Trophoblast cell (in vitro differentiated cells and primary cell): ENCODE data around the gene ZNF677.
"Not testable (repeated sequence)": the region's sequence is repeated elsewhere in the genome, so short reads cannot be mapped to it uniquely, and the experiment has no call there.

Experiments
- DNase-seq, 2 donors: peaks; one replicate each; pipeline ENCODE4 v3.0.0-alpha.2; 2016
- H2AFZ ChIP-seq: 2 replicates; pipeline ENCODE4 v1.6.1; 2013; ENCODE audit warnings: low read length, moderate library complexity, mild to moderate bottlenecking; ENCODE audit not compliant: insufficient read depth, poor library complexity
- H2AK5ac ChIP-seq: 2 replicates; pipeline ENCODE4 v1.6.1; 2013; ENCODE audit warnings: mild to moderate bottlenecking, low read length
- H2BK120ac ChIP-seq: 2 replicates; pipeline ENCODE4 v1.6.1; 2013; ENCODE audit warnings: low read length, mild to moderate bottlenecking, moderate library complexity; ENCODE audit not compliant: insufficient read depth, poor library complexity
- H2BK12ac ChIP-seq: 2 replicates; pipeline ENCODE4 v1.6.1; 2013; ENCODE audit warnings: mild to moderate bottlenecking, low read length, moderate library complexity
- H2BK5ac ChIP-seq: 2 replicates; pipeline ENCODE4 v1.6.1; 2013; ENCODE audit warnings: low read length, low read depth, moderate library complexity, mild to moderate bottlenecking; ENCODE audit not compliant: poor library complexity
- H3K14ac ChIP-seq: 2 replicates; pipeline ENCODE4 v1.6.1; 2013; ENCODE audit warnings: mild to moderate bottlenecking, low read length
- H3K18ac ChIP-seq: 2 replicates; pipeline ENCODE4 v1.6.1; 2013; ENCODE audit warnings: mild to moderate bottlenecking, low read length
- H3K23ac ChIP-seq: 2 replicates; pipeline ENCODE4 v1.6.1; 2013; ENCODE audit warnings: low read length
- H3K27ac ChIP-seq: 2 replicates; pipeline ENCODE4 v1.5.1; 2013; ENCODE audit warnings: low read depth, mild to moderate bottlenecking, inconsistent platforms, low read length, moderate library complexity
- H3K27me3 ChIP-seq: 2 replicates; pipeline ENCODE4 v1.6.1; 2013; ENCODE audit warnings: inconsistent platforms, mild to moderate bottlenecking, low read length, moderate library complexity; ENCODE audit not compliant: insufficient read depth
- H3K36me3 ChIP-seq, 2 experiments: 1 replicate in 1 of 2; 2 replicates in 1 of 2; pipeline ENCODE4 v1.6.1; 2013; ENCODE audit warnings: low read length in 2 of 2, mild to moderate bottlenecking in 2 of 2, moderate library complexity in 1 of 2; ENCODE audit not compliant: insufficient read depth in 2 of 2, control insufficient read depth in 1 of 2
- H3K4ac ChIP-seq: 2 replicates; pipeline ENCODE4 v1.6.1; 2013; ENCODE audit warnings: low read depth, mild to moderate bottlenecking, low read length, moderate library complexity
- H3K4me1 ChIP-seq, 2 experiments: 1 replicate in 1 of 2; 2 replicates in 1 of 2; pipeline ENCODE4 v1.6.1; 2013; ENCODE audit warnings: low read length in 2 of 2, mild to moderate bottlenecking in 2 of 2, moderate library complexity in 1 of 2; ENCODE audit not compliant: insufficient read depth in 2 of 2, control insufficient read depth in 1 of 2
- H3K4me2 ChIP-seq: 2 replicates; pipeline ENCODE4 v1.6.1; 2013; ENCODE audit warnings: inconsistent platforms, mild to moderate bottlenecking, low read length, moderate library complexity
- H3K4me3 ChIP-seq: 2 replicates; pipeline ENCODE4 v1.5.1; 2013; ENCODE audit warnings: mild to moderate bottlenecking, low read depth, low read length, inconsistent platforms
- H3K79me1 ChIP-seq: one replicate; pipeline ENCODE4 v1.6.1; 2013; ENCODE audit warnings: low read length
- H3K79me2 ChIP-seq: 2 replicates; pipeline ENCODE4 v1.6.1; 2013; ENCODE audit warnings: low read length, mild to moderate bottlenecking; ENCODE audit not compliant: control insufficient read depth, insufficient read depth, poor library complexity
- H3K9ac ChIP-seq: 2 replicates; pipeline ENCODE4 v1.6.1; 2013; ENCODE audit warnings: mild to moderate bottlenecking, low read length
- H3K9me3 ChIP-seq: 2 replicates; pipeline ENCODE4 v1.6.1; 2013; ENCODE audit warnings: low read depth, mild to moderate bottlenecking, control low read depth, inconsistent platforms, low read length; ENCODE audit not compliant: insufficient read depth
- H4K12ac ChIP-seq: 2 replicates; pipeline ENCODE4 v1.6.1; 2013; ENCODE audit warnings: low read depth, mild to moderate bottlenecking, low read length, moderate library complexity
- H4K8ac ChIP-seq: 2 replicates; pipeline ENCODE4 v1.6.1; 2013; ENCODE audit warnings: low read depth, mild to moderate bottlenecking, low read length, moderate library complexity
- H4K91ac ChIP-seq: one replicate; pipeline ENCODE4 v1.6.1; 2013; ENCODE audit warnings: low read depth, mild to moderate bottlenecking, low read length, moderate library complexity
- WGBS: extraction: QIAGEN DNeasy Blood & Tissue Kit; methylation state at CpG from one replicate; pipeline ENCODE4 v1.1.7; 2013; ENCODE audit warnings: missing lambda C conversion rate; ENCODE audit not compliant: insufficient read length, insufficient coverage; ENCODE audit errors: extremely low coverage; 5-methylcytosine and 5-hydroxymethylcytosine counted together

Gene ZNF677

GRCh38 chr19:53211554-53211953, 43.1 kb downstream of the ZNF677 start:
- not testable (repeated sequence) for H3K4ac ChIP-seq, H3K14ac ChIP-seq, H4K91ac ChIP-seq, H3K18ac ChIP-seq, H2AFZ ChIP-seq, H4K8ac ChIP-seq, H3K4me3 ChIP-seq, H3K4me1 ChIP-seq, H3K27ac ChIP-seq, H3K23ac ChIP-seq, H3K9ac ChIP-seq, H2BK120ac ChIP-seq, DNase-seq, H4K12ac ChIP-seq, H3K27me3 ChIP-seq, H2BK12ac ChIP-seq, H2BK5ac ChIP-seq, H3K4me2 ChIP-seq, H3K79me2 ChIP-seq, H2AK5ac ChIP-seq, H3K79me1 ChIP-seq
- Histone ChIP-seq H3K9me3 (peaks cover 24% of the 10 kb centered on the region), H3K36me3 (peaks cover 13 to 18% of the 10 kb centered on the region in 2 experiments)
- no CpG with 5 or more reads among the region's 3 CpGs for WGBS

GRCh38 chr19:53196777-53197396, 57.8 kb downstream of the ZNF677 start:
- peak; percentile 90 to 91 for DNase-seq
- H2AFZ ChIP-seq, result peak overlapping the region; percentile 88
- peak overlapping the region; percentile 79 for H3K4me3 ChIP-seq
- peaks cover 15% of the 10 kb centered on the region for H3K9me3 ChIP-seq
- H3K79me2 ChIP-seq, result peaks cover 8% of the 10 kb centered on the region
- H2BK12ac ChIP-seq, result no peak overlapping the region
- peak overlapping the region; percentile 94 for H4K8ac ChIP-seq
- H3K27ac ChIP-seq, result peak overlapping the region; percentile 14
- no peaks in the 10 kb centered on the region for H3K27me3 ChIP-seq
- H3K4me2 ChIP-seq, result peak overlapping the region; percentile 70
- H3K23ac ChIP-seq, result no peak overlapping the region
- WGBS, result no CpG with 5 or more reads among the region's 42 CpGs
- peak overlapping the region; percentile 75 for H2BK120ac ChIP-seq
- H4K91ac ChIP-seq, result peak overlapping the region; percentile 70
- peaks cover 10% of the 10 kb centered on the region for H3K79me1 ChIP-seq
- H3K4me1 ChIP-seq, result peaks cover 3 to 5% of the 10 kb centered on the region in 2 experiments
- H2BK5ac ChIP-seq, result peak overlapping the region; percentile 72
- H2AK5ac ChIP-seq, result no peak overlapping the region
- peak overlapping the region; percentile 88 for H3K14ac ChIP-seq
- peaks cover 4 to 6% of the 10 kb centered on the region in 2 experiments for H3K36me3 ChIP-seq
- peak overlapping the region; percentile 77 for H3K18ac ChIP-seq
- peak overlapping the region; percentile 41 for H3K4ac ChIP-seq
- H4K12ac ChIP-seq, result peak overlapping the region; percentile 76
- H3K9ac ChIP-seq, result peak overlapping the region; percentile 96

- no peak overlapping the region for H3K14ac ChIP-seq
- no peak overlapping the region for H4K12ac ChIP-seq
- peaks cover 11% of the 10 kb centered on the region for H3K9me3 ChIP-seq
- H3K79me2 ChIP-seq, result peaks cover 8% of the 10 kb centered on the region
- no peak overlapping the region for H2BK120ac ChIP-seq
- no peak overlapping the region for H4K91ac ChIP-seq
- H4K8ac ChIP-seq, result no peak overlapping the region
- H3K4me1 ChIP-seq, result peaks cover 3 to 5% of the 10 kb centered on the region in 2 experiments
- H3K9ac ChIP-seq, result no peak overlapping the region
- H3K79me1 ChIP-seq, result peaks cover 10% of the 10 kb centered on the region
- H3K36me3 ChIP-seq, result peaks cover 2% of the 10 kb centered on the region in 2 experiments
- H2AFZ ChIP-seq, result no peak overlapping the region
- no peak overlapping the region for H3K4me2 ChIP-seq
- no CpG with 5 or more reads among the region's 3 CpGs for WGBS
- H2AK5ac ChIP-seq, result no peak overlapping the region
- H2BK12ac ChIP-seq, result no peak overlapping the region
- peak; percentile 82 to 94 for DNase-seq
- no peak overlapping the region for H3K4me3 ChIP-seq
- H3K23ac ChIP-seq, result no peak overlapping the region
- no peak overlapping the region for H3K27ac ChIP-seq
- H3K27me3 ChIP-seq, result no peaks in the 10 kb centered on the region
- H3K18ac ChIP-seq, result no peak overlapping the region
- no peak overlapping the region for H2BK5ac ChIP-seq
- H3K4ac ChIP-seq, result no peak overlapping the region
These were observed 59.3 kb downstream of the ZNF677 start for GRCh38 chr19:53195265-53195903.

GRCh38 chr19:53193535-53194222, 61.0 kb downstream of the ZNF677 start:
- Histone ChIP-seq H3K27ac (no peak overlapping the region), H4K91ac (no peak overlapping the region), H4K8ac (no peak overlapping the region), H3K4me3 (peak overlapping the region; percentile 32), H3K23ac (no peak overlapping the region), H3K79me1 (peaks cover 10% of the 10 kb centered on the region), H2AK5ac (peak overlapping the region; percentile 11), H2BK120ac (no peak overlapping the region), H2AFZ (peak overlapping the region; percentile 43), H3K36me3 (peaks cover 1 to 3% of the 10 kb centered on the region in 2 experiments), H3K4me2 (peak overlapping the region; percentile 56), H3K9me3 (peaks cover 9% of the 10 kb centered on the region), H4K12ac (no peak overlapping the region), H3K4me1 (peaks cover 3 to 5% of the 10 kb centered on the region in 2 experiments), H3K4ac (no peak overlapping the region), H3K18ac (no peak overlapping the region), H3K79me2 (peaks cover 8% of the 10 kb centered on the region), H3K14ac (no peak overlapping the region), H3K27me3 (no peaks in the 10 kb centered on the region), H2BK12ac (no peak overlapping the region), H2BK5ac (no peak overlapping the region), H3K9ac (no peak overlapping the region)
- no peak for DNase-seq
- WGBS, result no CpG with 5 or more reads among the region's 12 CpGs
